Measurements from ENCODE around the gene COG4.
"Not testable (repeated sequence)": the region's sequence is repeated elsewhere in the genome, so short reads cannot be mapped to it uniquely, and the experiment has no call there.

The COG4 gene

GRCh38 chr16:70529051-70529777 is 5.9 kb upstream of the COG4 start:
- H3K4me3 ChIP-seq (ENCODE audit: low read depth, low read length) = no peak overlapping the region
- peak; percentile 29 for TF ChIP-seq CTCF (IDR thresholded peaks at IDR 0.05; ENCODE audit: low read depth, low read length, missing control alignments)
- DNase-seq (ENCODE audit: low read depth) = no peak

- no peak for TF ChIP-seq CTCF (IDR thresholded peaks at IDR 0.05; ENCODE audit: low read depth, low read length, missing control alignments)
- no peak overlapping the region; the same call in 1 of the 2 replicates for H3K4me3 ChIP-seq (ENCODE audit: low read depth, low read length)
- DNase-seq (ENCODE audit: low read depth) = no peak
Observed at GRCh38 chr16:70527315-70527996, 4.1 kb upstream of the COG4 start.

- DNase-seq (ENCODE audit: low read depth) = no peak
- TF ChIP-seq CTCF (IDR thresholded peaks at IDR 0.05; ENCODE audit: low read depth, low read length, missing control alignments) = no peak
- peak overlapping the region; percentile 22 for H3K4me3 ChIP-seq (ENCODE audit: low read depth, low read length)
Observed at GRCh38 chr16:70526403-70526802, 3.0 kb upstream of the COG4 start.

GRCh38 chr16:70524399-70524825 is 1.1 kb upstream of the COG4 start:
- peak overlapping the region; percentile 61 for H3K4me3 ChIP-seq (ENCODE audit: low read depth, low read length)
- not testable (repeated sequence) for DNase-seq (ENCODE audit: low read depth)

GRCh38 chr16:70523743-70524398 is 517 bp upstream of the COG4 start, which contains the start of gene SF3B3:
Gene SF3B3, plus strand, starts transcription at chr16:70523816. Its CDS starts 2,841 bp downstream, at chr16:70526657.
- peak within 1 kb of the TSS; percentile 61 for H3K4me3 ChIP-seq (ENCODE audit: low read depth, low read length)
- DNase-seq (ENCODE audit: low read depth) = no peak
- TF ChIP-seq CTCF (IDR thresholded peaks at IDR 0.05; ENCODE audit: low read depth, low read length, missing control alignments) = no peak

GRCh38 chr16:70522216-70523075 is 908 bp downstream of the COG4 start:
- peak; percentile 47 for DNase-seq (ENCODE audit: low read depth)
- no peak for TF ChIP-seq CTCF (IDR thresholded peaks at IDR 0.05; ENCODE audit: low read depth, low read length, missing control alignments)
- peak overlapping the region; percentile 61 for H3K4me3 ChIP-seq (ENCODE audit: low read depth, low read length)

Measured in GM12864 (cell line).